HG03442 (cell line): ENCODE results near the gene WAPL.

Experiments used
- ATAC-seq: cut with Tn5 transposase; IDR thresholded peaks from one replicate; pipeline ENCODE4 v1.9.1; 2021; ENCODE audit warnings: mild to moderate bottlenecking, moderate library complexity; ENCODE audit not compliant: unreplicated experiment

WAPL gene

GRCh38 chr10:86415116-86415515 lies 106.5 kb downstream of the WAPL start:
- no peak for ATAC-seq

GRCh38 chr10:86413046-86413728 lies 108.4 kb downstream of the WAPL start:
- peak; percentile 71 for ATAC-seq

GRCh38 chr10:86411852-86412560 lies 109.6 kb downstream of the WAPL start:
- ATAC-seq, result no peak

- ATAC-seq, result peak; percentile 58
Observed at GRCh38 chr10:86411281-86411841, 110.2 kb downstream of the WAPL start.

- ATAC-seq, result no peak
Observed at GRCh38 chr10:86410542-86411124, 111.0 kb downstream of the WAPL start.

- no peak for ATAC-seq
Observed at GRCh38 chr10:86409183-86409582, 112.4 kb downstream of the WAPL start.

GRCh38 chr10:86403183-86403797 lies 118.3 kb downstream of the WAPL start:
- no peak for ATAC-seq

- ATAC-seq, result no peak
Observed at GRCh38 chr10:86402283-86402941, 119.2 kb downstream of the WAPL start.

- no peak for ATAC-seq
Observed at GRCh38 chr10:86401588-86402282, 119.9 kb downstream of the WAPL start.

GRCh38 chr10:86400705-86401587 lies 120.6 kb downstream of the WAPL start:
- ATAC-seq, result peak; percentile 33

GRCh38 chr10:86399879-86400704 lies 121.5 kb downstream of the WAPL start:
- peak; percentile 81 for ATAC-seq

- ATAC-seq, result no peak
Observed at GRCh38 chr10:86399514-86399878, 122.1 kb downstream of the WAPL start.

GRCh38 chr10:86397120-86397519 lies 124.5 kb downstream of the WAPL start:
- ATAC-seq, result no peak

- no peak for ATAC-seq
Observed at GRCh38 chr10:86393862-86394455, 127.6 kb downstream of the WAPL start.

- ATAC-seq, result no peak
Observed at GRCh38 chr10:86393362-86393761, 128.2 kb downstream of the WAPL start.

- ATAC-seq, result peak; percentile 56
Observed at GRCh38 chr10:86392723-86393094, 128.9 kb downstream of the WAPL start.

GRCh38 chr10:86391986-86392722 lies 129.4 kb downstream of the WAPL start:
- peak; percentile 2 for ATAC-seq
